ENCODE measurements around the gene ZNF653.
"Not testable (repeated sequence)": the region's sequence is repeated elsewhere in the genome, so short reads cannot be mapped to it uniquely, and the experiment has no call there.

Gene ZNF653

DNA sequence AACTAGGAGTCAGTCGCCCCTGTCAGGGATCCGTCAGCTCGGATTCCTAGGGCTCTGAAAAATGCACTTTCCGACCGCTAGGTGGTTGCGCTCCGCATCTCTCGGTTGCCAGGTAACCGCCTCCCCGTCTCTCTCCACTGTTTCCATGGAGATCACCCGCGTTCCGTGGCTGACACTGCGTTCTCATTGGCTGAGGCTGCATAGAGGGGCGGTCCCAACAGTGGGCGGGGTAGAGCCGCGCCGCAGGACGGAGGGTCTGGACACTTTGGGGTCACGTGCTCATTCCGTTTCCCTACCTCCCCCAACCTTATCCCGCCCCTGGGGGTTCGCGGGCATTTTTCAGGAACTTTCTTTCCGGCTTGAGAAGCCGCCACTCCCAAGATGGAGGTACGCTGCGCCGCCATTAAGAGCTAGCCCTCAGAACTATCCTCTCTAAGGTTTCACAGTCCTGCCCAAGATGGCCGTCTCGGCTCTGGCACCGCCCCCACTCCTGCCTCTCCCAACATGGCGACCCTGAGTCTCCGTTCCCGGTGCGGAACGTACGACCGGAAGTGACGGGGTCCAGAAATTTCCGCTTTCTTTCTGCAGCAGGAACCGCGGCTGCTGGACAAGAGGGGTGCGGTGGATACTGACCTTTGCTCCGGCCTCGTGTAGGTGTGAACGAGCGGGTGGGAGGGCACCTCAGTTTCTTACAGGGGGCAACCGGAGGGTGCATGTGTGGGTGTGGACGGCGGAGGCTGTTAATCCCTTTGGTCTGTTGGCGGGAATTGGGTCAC is 70.4 kb downstream of the ZNF653 start, which contains the start of the genes ODAD3 and PRKCSH:
TSS of gene ODAD3 (minus strand) at position 65 of the 776 bp plus-strand sequence. CDS start 105 bp downstream, outside the sequence.
TSS of gene PRKCSH (plus strand) at position 579 of the 776 bp plus-strand sequence. CDS start 483 bp downstream, outside the sequence.
- TF ChIP-seq, protein P1, sequence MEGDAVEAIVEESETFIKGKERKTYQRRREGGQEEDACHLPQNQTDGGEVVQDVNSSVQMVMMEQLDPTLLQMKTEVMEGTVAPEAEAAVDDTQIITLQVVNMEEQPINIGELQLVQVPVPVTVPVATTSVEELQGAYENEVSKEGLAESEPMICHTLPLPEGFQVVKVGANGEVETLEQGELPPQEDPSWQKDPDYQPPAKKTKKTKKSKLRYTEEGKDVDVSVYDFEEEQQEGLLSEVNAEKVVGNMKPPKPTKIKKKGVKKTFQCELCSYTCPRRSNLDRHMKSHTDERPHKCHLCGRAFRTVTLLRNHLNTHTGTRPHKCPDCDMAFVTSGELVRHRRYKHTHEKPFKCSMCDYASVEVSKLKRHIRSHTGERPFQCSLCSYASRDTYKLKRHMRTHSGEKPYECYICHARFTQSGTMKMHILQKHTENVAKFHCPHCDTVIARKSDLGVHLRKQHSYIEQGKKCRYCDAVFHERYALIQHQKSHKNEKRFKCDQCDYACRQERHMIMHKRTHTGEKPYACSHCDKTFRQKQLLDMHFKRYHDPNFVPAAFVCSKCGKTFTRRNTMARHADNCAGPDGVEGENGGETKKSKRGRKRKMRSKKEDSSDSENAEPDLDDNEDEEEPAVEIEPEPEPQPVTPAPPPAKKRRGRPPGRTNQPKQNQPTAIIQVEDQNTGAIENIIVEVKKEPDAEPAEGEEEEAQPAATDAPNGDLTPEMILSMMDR (conservative IDR thresholded peaks at IDR 0.05; ENCODE audit: low read depth, low read length), result peak; percentile 83
- peak; percentile 100 for DNase-seq (ENCODE audit: low read depth)
- peak within 1 kb of the TSS; percentile 97 for H3K4me3 ChIP-seq (ENCODE audit: low read depth, low read length)

DNA sequence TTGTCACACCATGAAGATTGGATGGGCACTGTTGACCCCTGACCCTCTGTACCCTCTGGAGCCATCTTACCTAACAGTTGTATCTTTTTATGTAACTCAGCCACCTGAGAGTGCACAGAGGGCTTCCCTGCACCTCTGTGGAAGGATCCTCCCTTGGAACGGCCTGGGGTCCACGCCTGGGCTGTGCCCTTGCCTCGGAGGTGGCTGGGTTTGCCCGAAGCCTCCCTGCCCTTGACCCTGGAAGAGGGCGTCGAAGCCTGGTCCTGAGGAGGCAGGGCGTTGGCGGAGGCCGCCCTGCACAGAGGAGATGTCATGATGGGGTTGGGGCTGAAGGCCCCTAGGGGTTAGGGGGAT is 71.0 kb downstream of the ZNF653 start:
- TF ChIP-seq, protein P1 (conservative IDR thresholded peaks at IDR 0.05; ENCODE audit: low read depth, low read length), result no peak
- DNase-seq (ENCODE audit: low read depth), result no peak
- H3K4me3 ChIP-seq (ENCODE audit: low read depth, low read length), result peak overlapping the region; percentile 48

DNA sequence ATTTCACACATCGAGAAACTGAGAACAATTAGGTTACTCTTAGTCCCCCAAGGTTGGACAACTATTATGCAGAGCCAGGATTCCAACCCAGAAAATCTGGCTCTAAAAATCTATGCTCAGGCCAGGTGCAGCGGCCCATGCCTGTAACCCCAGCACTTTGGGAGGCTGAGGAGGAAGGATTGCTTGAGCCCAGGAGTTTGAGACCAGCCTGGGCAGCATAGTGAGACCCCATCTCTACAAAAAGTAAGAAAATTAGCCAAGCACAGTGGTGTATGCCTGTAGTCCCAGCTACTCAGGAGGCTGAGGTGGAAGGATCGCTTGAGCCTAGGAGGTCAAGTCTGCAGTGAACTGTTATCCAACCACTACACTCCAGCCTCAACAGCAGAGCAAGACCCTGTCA is 72.1 kb downstream of the ZNF653 start:
- DNase-seq (ENCODE audit: low read depth); H3K4me3 ChIP-seq (ENCODE audit: low read depth, low read length): not testable (repeated sequence)

Data from choroid plexus epithelial cell (primary cell).